GM10847 (cell line): ENCODE measurements around the gene MYPOP.

Source experiments
- POLR2A ChIP-seq: IDR thresholded peaks from 2 replicates; pipeline ENCODE4 v1.6.1; 2011; ENCODE audit not compliant: insufficient read length; ENCODE audit errors: extremely low read depth

Gene MYPOP

DNA sequence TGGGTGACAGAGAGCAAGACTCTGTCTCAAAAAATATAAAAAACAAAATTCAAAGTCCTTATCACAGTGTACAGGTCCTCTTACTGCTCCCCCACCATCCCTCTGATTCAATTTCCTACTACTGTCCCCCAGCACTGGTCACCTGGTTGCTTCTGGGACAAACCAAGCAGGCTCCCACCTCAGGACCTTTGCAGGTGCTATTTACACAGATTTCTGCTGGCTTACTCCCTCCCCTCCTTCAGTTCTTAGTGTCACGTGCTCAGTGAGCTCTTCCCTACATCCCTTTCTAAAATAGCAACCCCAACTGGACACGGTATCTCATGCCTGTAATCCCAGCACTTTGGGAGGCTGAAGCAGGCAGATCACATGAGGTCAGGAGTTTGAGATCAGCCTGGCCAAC lies 22.4 kb downstream of the MYPOP start:
- TF ChIP-seq POLR2A = no peak

- no peak for TF ChIP-seq POLR2A
These were observed 23.4 kb downstream of the MYPOP start for GRCh38 chr19:45879055-45879454.

- no peak for TF ChIP-seq POLR2A
These were observed 24.2 kb downstream of the MYPOP start for GRCh38 chr19:45878043-45878794.

DNA sequence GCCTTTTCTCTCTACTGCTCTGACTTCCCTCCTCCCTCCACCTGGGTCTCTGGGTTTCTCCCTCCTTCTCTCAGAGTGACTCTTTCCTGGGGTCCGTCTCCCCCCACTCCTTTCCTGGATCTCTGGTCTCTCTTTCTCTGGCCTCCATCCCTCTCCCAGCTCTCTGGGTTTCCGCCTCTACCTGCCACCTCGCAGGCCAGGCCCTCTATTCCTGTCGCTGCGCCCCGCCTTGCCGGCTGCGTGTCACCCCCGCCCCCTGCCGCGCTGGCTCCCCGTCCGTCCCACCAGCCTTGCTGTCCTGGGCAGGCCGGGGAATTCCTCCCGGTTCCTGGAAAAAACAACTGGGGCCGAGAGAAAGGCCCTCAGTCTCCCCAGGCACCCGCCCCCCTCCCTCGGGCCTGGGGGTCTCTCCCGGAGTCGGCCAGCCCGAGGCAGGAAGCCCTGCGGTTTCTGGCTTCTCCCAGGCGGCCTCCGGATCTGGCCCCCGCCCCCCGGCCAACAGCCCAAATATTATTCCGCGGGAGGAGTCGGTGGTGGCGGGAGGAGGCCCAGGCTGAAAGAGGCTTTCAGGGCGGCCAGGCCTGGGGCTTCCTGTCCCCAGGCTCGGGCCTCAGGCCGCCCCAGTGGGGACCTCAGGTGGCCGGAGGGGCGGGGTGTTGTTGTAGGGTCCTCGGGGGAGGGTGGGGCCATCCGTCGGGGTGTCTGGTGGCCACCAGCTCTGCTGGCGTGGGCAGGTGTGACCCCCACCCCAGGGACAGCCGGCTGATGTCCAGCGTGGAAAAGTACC lies 25.8 kb downstream of the MYPOP start:
- TF ChIP-seq POLR2A = no peak

DNA sequence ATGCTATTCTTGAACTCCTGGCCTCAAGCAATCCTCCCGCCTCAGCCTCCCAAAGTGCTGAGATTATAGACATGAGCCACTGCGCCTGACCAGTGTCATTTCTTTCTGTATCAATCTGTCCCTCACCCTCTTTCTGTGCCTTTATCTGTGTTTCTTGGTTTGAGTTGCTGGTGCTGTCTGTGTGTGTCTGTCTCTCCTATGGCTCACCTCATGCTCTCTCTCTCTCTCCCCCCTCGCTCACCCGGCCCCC lies 26.3 kb downstream of the MYPOP start:
- TF ChIP-seq POLR2A = no peak

DNA sequence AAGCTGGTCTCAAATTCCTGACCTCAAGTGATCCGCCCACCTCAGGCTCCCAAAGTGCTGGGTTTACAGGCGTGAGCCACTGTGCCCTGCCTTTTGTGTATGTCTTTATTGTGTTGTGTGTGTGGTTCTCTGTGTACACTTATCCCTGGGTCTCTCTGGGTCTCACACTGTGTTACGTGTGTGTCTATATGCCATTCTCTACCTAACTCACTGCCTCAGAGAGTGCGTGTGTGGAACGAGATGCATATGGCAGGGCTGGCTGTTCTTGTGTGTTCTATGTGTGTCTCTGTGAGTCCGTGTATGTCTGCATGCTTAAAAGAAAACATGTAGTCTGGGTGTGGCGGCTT lies 27.8 kb downstream of the MYPOP start:
- no peak for TF ChIP-seq POLR2A

GRCh38 chr19:45873219-45873772 lies 29.1 kb downstream of the MYPOP start:
- TF ChIP-seq POLR2A = no peak

GRCh38 chr19:45872095-45872919 lies 30.1 kb downstream of the MYPOP start:
- no peak for TF ChIP-seq POLR2A

DNA sequence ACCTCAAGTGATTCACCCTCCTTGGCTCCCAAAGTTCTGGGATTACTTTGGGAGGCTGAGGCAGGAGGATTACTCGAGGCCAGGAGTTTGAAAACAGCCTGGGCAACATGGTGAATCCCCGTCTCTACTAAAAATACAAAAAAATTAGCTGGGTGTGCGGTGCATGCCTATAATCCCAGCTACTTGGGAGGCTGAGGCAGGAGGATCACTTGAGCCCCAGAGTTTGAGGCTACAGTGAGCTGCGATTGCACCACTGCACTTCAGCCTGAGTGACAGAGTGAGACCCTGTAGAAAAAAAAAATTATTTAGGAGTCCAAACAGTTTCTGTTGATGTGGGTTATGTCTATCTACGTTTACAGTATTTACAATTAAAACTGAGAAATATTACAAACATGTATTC lies 31.6 kb downstream of the MYPOP start:
- TF ChIP-seq POLR2A = no peak

- TF ChIP-seq POLR2A = no peak
These were observed 35.8 kb downstream of the MYPOP start for GRCh38 chr19:45866400-45867176.

- no peak for TF ChIP-seq POLR2A
These were observed 37.0 kb downstream of the MYPOP start for GRCh38 chr19:45865269-45865948.

- no peak for TF ChIP-seq POLR2A
These were observed 37.8 kb downstream of the MYPOP start for GRCh38 chr19:45864629-45865082.

- peak; percentile 25 for TF ChIP-seq POLR2A
These were observed 38.4 kb downstream of the MYPOP start, which contains the start of gene FOXA3 for GRCh38 chr19:45863840-45864628. Gene FOXA3 (plus strand): TSS chr19:45864326. CDS start chr19:45864457, 131 bp downstream.
